WERI-Rb-1 (cell line): ENCODE data around the gene HPX.

Experiments used
- DNase-seq: peaks from one replicate; pipeline ENCODE4 v3.0.0-alpha.2; 2020
- H3K27ac ChIP-seq: fragments of 250-450 bp; sonication (Bioruptor Pico); 2 replicates; pipeline ENCODE4 v1.5.1; 2020; ENCODE audit warnings: mild to moderate bottlenecking, moderate library complexity
- H3K27me3 ChIP-seq: fragments of 250-450 bp; sonication (Bioruptor Pico); 2 replicates; pipeline ENCODE4 v1.5.1; 2021; ENCODE audit warnings: mild to moderate bottlenecking, low read depth, moderate library complexity; ENCODE audit not compliant: insufficient read depth, severe bottlenecking
- H3K36me3 ChIP-seq: fragments of 250-450 bp; sonication (Bioruptor Pico); 2 replicates; pipeline ENCODE4 v1.5.1; 2020; ENCODE audit warnings: mild to moderate bottlenecking, moderate library complexity
- H3K4me3 ChIP-seq: 2 replicates; pipeline ENCODE4 v1.5.1; 2011; ENCODE audit warnings: low read depth, mild to moderate bottlenecking, control low read depth, low read length
- H3K9me3 ChIP-seq: fragments of 250-450 bp; sonication (Bioruptor Pico); 2 replicates; pipeline ENCODE4 v1.5.1; 2021; ENCODE audit warnings: mild to moderate bottlenecking, moderate library complexity; ENCODE audit not compliant: severe bottlenecking
- CTCF ChIP-seq: IDR thresholded peaks from 2 replicates; pipeline ENCODE4 v1.5.1; 2011; ENCODE audit warnings: low read depth, mild to moderate bottlenecking, control low read depth, inconsistent platforms, low read length

The HPX gene, protein sequence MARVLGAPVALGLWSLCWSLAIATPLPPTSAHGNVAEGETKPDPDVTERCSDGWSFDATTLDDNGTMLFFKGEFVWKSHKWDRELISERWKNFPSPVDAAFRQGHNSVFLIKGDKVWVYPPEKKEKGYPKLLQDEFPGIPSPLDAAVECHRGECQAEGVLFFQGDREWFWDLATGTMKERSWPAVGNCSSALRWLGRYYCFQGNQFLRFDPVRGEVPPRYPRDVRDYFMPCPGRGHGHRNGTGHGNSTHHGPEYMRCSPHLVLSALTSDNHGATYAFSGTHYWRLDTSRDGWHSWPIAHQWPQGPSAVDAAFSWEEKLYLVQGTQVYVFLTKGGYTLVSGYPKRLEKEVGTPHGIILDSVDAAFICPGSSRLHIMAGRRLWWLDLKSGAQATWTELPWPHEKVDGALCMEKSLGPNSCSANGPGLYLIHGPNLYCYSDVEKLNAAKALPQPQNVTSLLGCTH

GRCh38 chr11:6440906-6441358 is at the start of gene HPX:
Gene HPX (minus strand): TSS chr11:6440987. CDS start chr11:6440963, 24 bp downstream.
- H3K27ac ChIP-seq: no peak within 1 kb of the TSS
- no peaks in the 10 kb centered on the region for H3K27me3 ChIP-seq
- no peak within 1 kb of the TSS for H3K4me3 ChIP-seq
- TF ChIP-seq CTCF: no peak
- H3K36me3 ChIP-seq: no peaks in the 10 kb centered on the region
- H3K9me3 ChIP-seq: no peaks in the 10 kb centered on the region
- no peak for DNase-seq

DNA sequence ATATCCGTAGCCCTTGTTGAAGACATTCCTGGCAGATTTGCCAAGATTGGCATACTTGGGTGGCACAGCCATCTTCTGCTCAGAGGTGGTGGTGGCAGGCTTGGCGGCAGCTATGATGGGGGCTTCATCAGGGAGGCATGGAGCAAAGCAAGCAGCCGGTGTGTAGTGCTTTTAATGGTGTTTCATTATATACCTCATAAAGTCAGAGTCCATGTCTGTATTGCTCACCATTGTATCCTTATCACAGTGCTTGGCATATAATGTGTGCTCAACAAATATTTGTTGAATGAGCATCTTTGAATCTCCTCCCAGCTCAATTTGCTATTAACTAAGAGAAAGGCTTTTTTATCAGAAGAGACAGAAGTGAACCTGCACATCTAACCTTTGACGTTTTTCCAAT is 48.5 kb upstream of the HPX start:
- H3K4me3 ChIP-seq: no peak overlapping the region
- H3K9me3 ChIP-seq: no peaks in the 10 kb centered on the region
- H3K36me3 ChIP-seq: peaks cover 14% of the 10 kb centered on the region
- TF ChIP-seq CTCF: no peak
- DNase-seq: no peak
- H3K27ac ChIP-seq: no peak overlapping the region
- no peaks in the 10 kb centered on the region for H3K27me3 ChIP-seq

- H3K27me3 ChIP-seq: no peaks in the 10 kb centered on the region
- H3K36me3 ChIP-seq: peaks cover 14% of the 10 kb centered on the region
- H3K9me3 ChIP-seq: no peaks in the 10 kb centered on the region
- H3K27ac ChIP-seq: no peak overlapping the region
- no peak for DNase-seq
- TF ChIP-seq CTCF: no peak
- no peak overlapping the region for H3K4me3 ChIP-seq
These were observed 48.0 kb upstream of the HPX start for GRCh38 chr11:6488821-6489220.

DNA sequence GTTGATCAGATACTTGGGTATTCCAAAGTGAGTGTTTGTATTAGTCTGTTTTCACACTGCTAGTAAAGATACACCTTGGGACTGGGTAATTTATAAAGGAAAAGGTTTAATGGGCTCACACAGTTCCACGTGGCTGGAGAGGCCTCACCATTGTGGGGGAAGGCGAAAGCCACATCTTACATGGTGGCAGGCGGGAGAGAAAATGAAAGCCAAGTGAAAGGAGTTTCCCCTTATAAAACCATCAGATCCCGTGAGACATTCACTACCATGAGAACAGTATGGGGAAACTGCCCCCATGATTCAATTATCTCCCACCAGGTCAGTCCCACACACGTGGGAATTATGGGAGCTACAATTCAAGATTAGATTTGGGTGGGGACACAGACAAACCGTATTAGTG is 47.6 kb upstream of the HPX start:
- no peak for DNase-seq
- no peak overlapping the region for H3K27ac ChIP-seq
- peaks cover 15% of the 10 kb centered on the region for H3K36me3 ChIP-seq
- no peak overlapping the region for H3K4me3 ChIP-seq
- H3K27me3 ChIP-seq: no peaks in the 10 kb centered on the region
- no peaks in the 10 kb centered on the region for H3K9me3 ChIP-seq
- TF ChIP-seq CTCF: no peak

DNA sequence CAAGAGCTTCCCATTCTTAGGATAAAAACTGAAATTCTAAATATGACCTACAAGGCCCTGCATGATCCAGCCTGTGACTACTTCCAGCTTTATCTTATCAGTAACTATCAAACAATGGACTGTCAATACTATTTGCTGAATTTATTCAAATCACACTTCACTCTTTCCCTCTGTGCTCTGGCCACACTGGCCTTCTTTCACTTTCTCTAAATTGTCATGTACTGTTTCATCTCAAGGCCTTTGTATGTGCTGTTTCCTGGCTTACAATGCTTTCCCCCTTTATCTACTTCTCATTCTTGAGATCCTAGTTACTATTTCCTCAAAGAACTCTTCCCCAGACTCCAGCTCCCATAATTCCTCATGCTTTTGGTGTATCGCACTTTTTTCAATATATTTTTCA is 46.2 kb upstream of the HPX start:
- Histone ChIP-seq H3K9me3 (no peaks in the 10 kb centered on the region), H3K27ac (no peak overlapping the region), H3K36me3 (peaks cover 29% of the 10 kb centered on the region), H3K27me3 (no peaks in the 10 kb centered on the region), H3K4me3 (no peak overlapping the region)
- DNase-seq: no peak
- TF ChIP-seq CTCF: no peak
